GM12878 (cell line): ENCODE measurements around the gene SCAMP1. TPM values are rescaled to one million over a fixed set of nuclear protein-coding genes. Genes with fewer than 3 reads are reported as not detected.

ENCODE experiments used
- ATAC-seq: fragments of 200-7000 bp; cut with Tn5 transposase; 3 replicates; pipeline ENCODE4 v1.9.1; 2020; ENCODE audit warnings: mild to moderate bottlenecking, moderate library complexity
- BruUV-seq: library from RNA; stranded (reverse); fragments of 400-500 nt; replicated peaks from 2 replicates; lab custom pipeline; 2021; lab: Mats Ljungman, UMichigan
- CTCF ChIA-PET: fragments of 300-600 bp; sonication (Branson Sonifier 250); formaldehyde crosslinking; extraction: SDS; loops from one replicate; lab custom pipeline; 2021; ENCODE audit warnings: inconsistent platforms; lab: Yijun Ruan, JAX
- POLR2A ChIA-PET: fragments of 350-600 bp; formaldehyde crosslinking; extraction: SDS; loops from one replicate; lab custom pipeline; 2021; ENCODE audit warnings: inconsistent platforms; lab: Charles Lee
- RAD21 ChIA-PET: fragments of 300-600 bp; sonication (Branson Sonifier 250); formaldehyde crosslinking; loops from one replicate; lab custom pipeline; 2023; ENCODE audit warnings: antibody characterized with exemption; ENCODE audit not compliant: unreplicated experiment; lab: Charles Lee
- SMC1A ChIA-PET: fragments of 300-600 bp; sonication (Branson Sonifier 250); formaldehyde crosslinking; loops from one replicate; lab custom pipeline; 2023; ENCODE audit not compliant: unreplicated experiment, uncharacterized antibody; lab: Charles Lee
- DNase-seq: peaks from one replicate; pipeline ENCODE4 v3.0.0-alpha.2; 2011; ENCODE audit warnings: low read depth, low spot score
- FAIRE-seq: peaks from 3 replicates; lab custom pipeline; 2011; peaks lifted over from hg19 to GRCh38; lab: Jason Lieb, UNC
- H2AFZ ChIP-seq: 2 replicates; pipeline ENCODE4 v1.6.0; 2011; ENCODE audit warnings: low read depth, low read length, control low read depth; ENCODE audit not compliant: control insufficient read depth
- H3K27ac ChIP-seq: 2 replicates; pipeline ENCODE4 v1.5.1; 2011; ENCODE audit warnings: control low read depth; ENCODE audit not compliant: control insufficient read depth, insufficient read depth
- H3K27me3 ChIP-seq, 2 experiments: replicated peaks in 1 of 2; 2 replicates each; pipeline versions ENCODE4 v1.6.0 to v1.6.1; 2011; ENCODE audit warnings: low read length in 1 of 2; ENCODE audit not compliant: control insufficient read depth in 2 of 2, insufficient read depth in 2 of 2
- H3K36me3 ChIP-seq, 2 experiments: 2 replicates each; pipeline ENCODE4 v1.5.1; 2011; ENCODE audit warnings: low read length in 1 of 2; ENCODE audit not compliant: control insufficient read depth in 2 of 2, insufficient read depth in 2 of 2
- H3K4me1 ChIP-seq: 2 replicates; pipeline ENCODE4 v1.6.1; 2011; ENCODE audit warnings: mild to moderate bottlenecking, low read length, moderate library complexity, mixed read lengths; ENCODE audit not compliant: control insufficient read depth, insufficient read depth
- H3K4me2 ChIP-seq: 2 replicates; pipeline ENCODE4 v1.6.0; 2011; ENCODE audit warnings: control low read depth; ENCODE audit not compliant: control insufficient read depth, insufficient read depth
- H3K4me3 ChIP-seq: fragments of 200-600 bp; sonication (generic); 2 replicates; pipeline ENCODE4 v1.5.1; 2016
- H3K79me2 ChIP-seq: 2 replicates; pipeline ENCODE4 v1.6.0; 2011; ENCODE audit warnings: low read length; ENCODE audit not compliant: control insufficient read depth, insufficient read depth
- H3K9ac ChIP-seq: 2 replicates; pipeline ENCODE4 v1.8.0; 2011; ENCODE audit warnings: low read length, control low read depth, mixed read lengths; ENCODE audit not compliant: control insufficient read depth, insufficient read depth
- H3K9me3 ChIP-seq: replicated peaks from 3 replicates; pipeline ENCODE4 v1.5.1; 2011; ENCODE audit warnings: mild to moderate bottlenecking, low read length; ENCODE audit not compliant: control insufficient read depth, insufficient read depth
- H4K20me1 ChIP-seq: 2 replicates; pipeline ENCODE4 v1.6.0; 2011; ENCODE audit not compliant: control insufficient read depth, insufficient read depth
- POLR2AphosphoS2 ChIP-seq: IDR thresholded peaks from 2 replicates; pipeline ENCODE4 v1.6.1; 2011; ENCODE audit warnings: low read depth, mild to moderate bottlenecking, low read length, improper control_type of control experiment, moderate library complexity
- WGBS: methylation state at CpG from one replicate; pipeline ENCODE4 v1.1.6; 2016; ENCODE audit warnings: low lambda C conversion rate; ENCODE audit not compliant: insufficient replicate concordance, insufficient coverage; ENCODE audit errors: missing lambda C conversion rate; 5-methylcytosine and 5-hydroxymethylcytosine counted together
- in situ Hi-C: fragments of 300-500 bp; cut with MboI; formaldehyde crosslinking; loops from 9 replicates; pipeline ENCODE4 v1.14.3; 2018; ENCODE audit warnings: mixed read lengths
- intact Hi-C: fragments of 100-400 bp; cut with micrococcal nuclease; formaldehyde crosslinking; loops from one replicate; pipeline ENCODE4 v1.14.2; 2022; ENCODE audit not compliant: unreplicated experiment
- polyA plus RNA-seq, 11 experiments: library from polyadenylated mRNA; depleted of rRNA in 4 of 11; unstranded in 6 of 11; stranded (reverse) in 5 of 11; fragments of >200 nt; fragmentation: Nextera tagmentation in 4 of 11; fragmentation: Illumina TruSeq in 1 of 11; extraction: Ambion mirVana in 4 of 11; extraction: Trizol in 1 of 11; gene quantifications; 1 replicate in 1 of 11; 2 replicates in 10 of 11; pipeline versions ENCODE4 v1.2.1 to v1.2.3, GENCODE V29; 2011 to 2016; ENCODE audit warnings: inconsistent platforms in 2 of 11, missing spikeins in 2 of 11, low read depth in 1 of 11
- total RNA-seq, 4 experiments: library from RNA; depleted of rRNA in 3 of 4; stranded (reverse); fragments of >200 nt in 3 of 4; fragmentation: Illumina TruSeq in 1 of 4; extraction: Trizol in 1 of 4; gene quantifications; 2 replicates each; pipeline versions ENCODE4 v1.2.1 to v1.2.3, GENCODE V29; 2013 to 2021
- TF ChIP-seq, protein P1 (sequence below): fragments of 450-650 bp; conservative IDR thresholded peaks from 2 replicates; pipeline ENCODE4 v1.6.1; 2017; ENCODE audit warnings: mild to moderate bottlenecking, moderate library complexity

SCAMP1 gene
- total and polyA plus RNA-seq, 10 of the 15 experiments (the other 5 are each of a cell fraction or from before 2014, with no cell fraction given): 6.4 to 27.9 (median 20.0) TPM

GRCh38 chr5:78360674-78360923, 182 bp downstream of the SCAMP1 start:
- Histone ChIP-seq H3K4me1 (peaks cover 5% of the 10 kb centered on the region), H3K4me2 (peak overlapping the region; percentile 47), H2AFZ (peak overlapping the region; percentile 92), H3K36me3 (peaks cover 0 to 10% of the 10 kb centered on the region in 2 experiments; a peak in 1 of 4 replicates), H3K4me3 (peak overlapping the region; percentile 94), H4K20me1 (no peaks in the 10 kb centered on the region), H3K79me2 (peaks cover 56% of the 10 kb centered on the region), H3K27ac (peak overlapping the region; percentile 96), H3K27me3 (no peaks in the 10 kb centered on the region), H3K9me3 (no peaks in the 10 kb centered on the region), H3K9ac (peak overlapping the region; percentile 93)
- ChIA-PET CTCF (interaction anchor here (0.9 to 1.9 kb wide), 7 partner anchors 12 to 181 kb away, joined by 3 to 10 read pairs (median 3); no protein-coding TSS in a partner anchor), POLR2A (interaction anchor here (0.6 to 1.7 kb wide), 5 partner anchors 11 to 362 kb away, joined by 3 to 17 read pairs (median 5); partner anchors contain the start of gene AP3B1), RAD21 (interaction anchor here (0.6 to 2.1 kb wide), 8 partner anchors 45 to 184 kb away, joined by 3 to 7 read pairs (median 4); partner anchors contain the start of gene AP3B1), SMC1A (interaction anchor here (0.8 to 1.7 kb wide), 8 partner anchors 9 to 624 kb away, joined by 3 to 12 read pairs (median 4); partner anchors contain the start of genes AP3B1 and ARSB)
- intact Hi-C loops: loop anchor here (1.0 to 5.0 kb wide), 3 partner anchors 66 to 138 kb away; partner anchors contain the start of gene AP3B1
- in situ Hi-C loops: no loop called here
- DNase-seq: no peak
- BruUV-seq: no TSS peak
- no peak for FAIRE-seq
- no peak for ATAC-seq
- WGBS: 2% methylated on average over 13 of the region's 26 CpGs
- no peak for TF ChIP-seq POLR2AphosphoS2
- TF ChIP-seq, protein P1, sequence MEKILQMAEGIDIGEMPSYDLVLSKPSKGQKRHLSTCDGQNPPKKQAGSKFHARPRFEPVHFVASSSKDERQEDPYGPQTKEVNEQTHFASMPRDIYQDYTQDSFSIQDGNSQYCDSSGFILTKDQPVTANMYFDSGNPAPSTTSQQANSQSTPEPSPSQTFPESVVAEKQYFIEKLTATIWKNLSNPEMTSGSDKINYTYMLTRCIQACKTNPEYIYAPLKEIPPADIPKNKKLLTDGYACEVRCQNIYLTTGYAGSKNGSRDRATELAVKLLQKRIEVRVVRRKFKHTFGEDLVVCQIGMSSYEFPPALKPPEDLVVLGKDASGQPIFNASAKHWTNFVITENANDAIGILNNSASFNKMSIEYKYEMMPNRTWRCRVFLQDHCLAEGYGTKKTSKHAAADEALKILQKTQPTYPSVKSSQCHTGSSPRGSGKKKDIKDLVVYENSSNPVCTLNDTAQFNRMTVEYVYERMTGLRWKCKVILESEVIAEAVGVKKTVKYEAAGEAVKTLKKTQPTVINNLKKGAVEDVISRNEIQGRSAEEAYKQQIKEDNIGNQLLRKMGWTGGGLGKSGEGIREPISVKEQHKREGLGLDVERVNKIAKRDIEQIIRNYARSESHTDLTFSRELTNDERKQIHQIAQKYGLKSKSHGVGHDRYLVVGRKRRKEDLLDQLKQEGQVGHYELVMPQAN: peak; percentile 41; the same call in 1 of the 2 replicates
